GM21825 (cell line): Measurements from ENCODE around the gene NOL11.
"Not testable (repeated sequence)": the region's sequence is repeated elsewhere in the genome, so short reads cannot be mapped to it uniquely, and the experiment has no call there.

Source experiments
- ATAC-seq: cut with Tn5 transposase; IDR thresholded peaks from one replicate; pipeline ENCODE4 v1.9.1; 2021; ENCODE audit warnings: mild to moderate bottlenecking, moderate library complexity; ENCODE audit not compliant: unreplicated experiment

Gene NOL11

DNA sequence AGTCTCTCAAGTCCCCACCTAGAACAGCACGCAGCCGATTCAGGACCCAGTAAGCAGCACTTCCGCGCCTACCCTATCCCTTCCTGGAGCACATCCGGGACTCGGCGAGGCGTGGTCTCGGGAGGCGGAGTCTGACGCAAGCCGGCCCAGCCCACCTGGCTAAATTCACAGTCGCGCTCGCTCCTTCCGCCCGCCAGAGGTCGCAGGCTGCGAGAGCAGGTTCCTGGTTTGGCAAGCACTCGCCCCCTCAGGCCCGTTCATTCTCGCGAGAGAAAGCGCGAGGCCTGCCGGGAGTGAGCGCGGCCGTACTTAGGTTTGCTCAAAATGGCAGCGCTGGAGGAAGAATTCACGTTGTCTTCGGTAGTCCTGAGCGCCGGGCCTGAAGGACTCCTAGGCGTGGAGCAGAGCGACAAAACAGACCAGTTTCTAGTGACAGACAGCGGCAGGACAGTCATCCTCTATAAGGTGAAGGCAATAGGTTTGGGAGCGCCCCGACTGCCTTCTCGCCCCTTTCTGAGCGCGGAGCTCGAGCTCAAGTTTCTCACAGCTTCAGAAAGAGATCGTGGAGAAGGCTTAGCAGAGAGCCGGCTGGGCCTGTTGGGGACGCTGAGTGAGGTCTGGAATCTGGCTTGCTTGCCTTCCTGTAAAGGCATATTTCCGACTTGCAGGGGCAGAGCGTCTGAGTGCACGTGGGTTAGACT, at the start of gene NOL11:
Gene NOL11, plus strand, starts transcription at position 313 of the 701 bp plus-strand sequence. Its CDS starts 12 bp downstream, at position 325.
- ATAC-seq: peak; percentile 96

DNA sequence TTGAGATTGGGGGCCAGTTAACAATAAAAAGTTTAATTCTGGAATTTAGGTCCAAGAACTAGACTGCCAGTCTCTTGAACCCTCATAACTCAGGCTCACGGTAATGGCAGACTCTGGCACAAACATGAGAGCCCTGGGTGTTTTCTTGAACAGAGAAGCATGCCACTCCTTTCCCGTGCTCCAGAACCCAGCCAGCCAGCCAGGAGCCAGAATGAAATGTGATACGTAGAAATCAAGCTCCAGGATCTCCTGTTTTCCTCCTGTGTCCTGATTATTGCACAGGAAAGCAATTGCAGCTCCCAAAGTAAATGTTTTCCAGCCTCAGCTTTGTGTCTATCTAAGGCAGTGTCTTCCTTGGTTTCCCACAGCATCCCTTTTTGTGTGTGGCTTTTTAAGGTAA, 46.2 kb upstream of the NOL11 start:
- ATAC-seq: no peak

DNA sequence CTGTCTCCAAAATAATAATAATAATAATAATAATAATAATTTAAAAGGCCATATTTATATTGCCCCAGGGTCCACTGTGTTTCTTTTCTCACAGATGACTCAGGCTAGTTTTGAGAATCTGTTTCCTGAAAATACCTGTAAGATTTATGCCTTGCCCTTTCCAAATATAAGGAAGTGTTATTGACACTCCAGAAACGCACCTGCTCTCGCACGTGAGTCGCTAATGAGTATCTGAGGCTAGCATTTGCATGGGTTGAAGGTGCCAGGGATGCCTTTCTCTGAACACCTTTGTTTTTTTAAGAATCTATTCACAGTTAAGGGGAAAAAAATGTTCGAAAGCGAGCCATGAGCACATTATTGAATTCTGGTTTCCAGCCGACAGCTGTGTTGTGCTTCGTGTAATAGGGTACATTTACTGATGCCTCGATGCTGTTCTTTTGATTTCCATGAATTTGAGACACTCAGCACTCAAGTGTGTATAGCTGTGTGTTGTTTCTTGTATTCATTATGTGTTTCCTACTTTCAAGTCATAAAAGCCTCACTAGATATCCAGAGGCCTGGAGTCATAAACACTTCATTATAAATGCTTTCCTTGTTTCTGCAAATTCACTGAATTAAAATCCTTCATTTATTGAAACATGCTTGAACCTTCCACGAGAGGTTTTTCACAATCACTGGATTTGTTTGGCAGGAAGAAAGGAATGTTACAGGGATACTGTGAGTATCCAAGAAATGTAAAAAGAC, 45.0 kb upstream of the NOL11 start:
- no peak for ATAC-seq

DNA sequence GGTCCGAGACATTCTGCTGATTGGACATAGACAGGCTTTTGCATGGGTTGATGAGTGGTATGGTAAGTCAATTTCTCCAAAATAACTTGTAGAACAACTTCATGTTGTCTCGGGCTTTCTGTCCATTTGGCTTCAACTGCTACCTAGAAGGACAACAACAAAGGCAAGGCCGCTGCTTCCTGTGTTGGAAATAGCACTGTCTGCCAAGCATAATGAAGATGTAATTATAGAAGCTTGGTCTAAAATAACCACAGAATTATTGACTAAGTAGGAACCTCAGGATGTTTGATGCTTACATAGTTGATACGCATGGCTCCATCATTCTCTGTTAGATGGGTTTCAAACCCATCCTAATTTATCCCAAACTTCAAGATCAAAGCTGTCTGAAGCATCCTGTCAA, 42.3 kb upstream of the NOL11 start:
- ATAC-seq: no peak

GRCh38 chr17:67676305-67676704, 41.4 kb upstream of the NOL11 start:
- no peak for ATAC-seq

GRCh38 chr17:67678414-67678813, 39.3 kb upstream of the NOL11 start:
- ATAC-seq: no peak

DNA sequence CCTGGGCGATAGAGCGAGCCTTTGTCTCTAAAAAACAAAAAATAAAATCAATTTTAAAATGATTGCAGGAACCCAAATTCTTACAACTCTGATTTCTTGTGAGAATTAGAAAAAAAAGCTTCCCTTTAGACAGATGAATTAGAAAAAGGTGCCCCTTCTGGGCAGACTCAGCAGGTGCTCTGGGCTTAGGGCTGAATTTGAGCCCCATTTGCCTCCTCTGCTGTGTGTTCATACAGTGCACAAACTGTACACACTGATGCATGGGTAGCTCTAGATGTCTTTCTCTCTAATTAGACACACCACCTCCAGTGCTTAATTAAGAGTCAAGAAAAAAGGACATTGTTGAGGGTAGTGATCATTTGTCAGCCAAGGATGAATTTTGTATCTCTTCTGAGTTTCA, 38.5 kb upstream of the NOL11 start:
- ATAC-seq: no peak

- no peak for ATAC-seq
These were observed 38.0 kb upstream of the NOL11 start for GRCh38 chr17:67679721-67680120.

DNA sequence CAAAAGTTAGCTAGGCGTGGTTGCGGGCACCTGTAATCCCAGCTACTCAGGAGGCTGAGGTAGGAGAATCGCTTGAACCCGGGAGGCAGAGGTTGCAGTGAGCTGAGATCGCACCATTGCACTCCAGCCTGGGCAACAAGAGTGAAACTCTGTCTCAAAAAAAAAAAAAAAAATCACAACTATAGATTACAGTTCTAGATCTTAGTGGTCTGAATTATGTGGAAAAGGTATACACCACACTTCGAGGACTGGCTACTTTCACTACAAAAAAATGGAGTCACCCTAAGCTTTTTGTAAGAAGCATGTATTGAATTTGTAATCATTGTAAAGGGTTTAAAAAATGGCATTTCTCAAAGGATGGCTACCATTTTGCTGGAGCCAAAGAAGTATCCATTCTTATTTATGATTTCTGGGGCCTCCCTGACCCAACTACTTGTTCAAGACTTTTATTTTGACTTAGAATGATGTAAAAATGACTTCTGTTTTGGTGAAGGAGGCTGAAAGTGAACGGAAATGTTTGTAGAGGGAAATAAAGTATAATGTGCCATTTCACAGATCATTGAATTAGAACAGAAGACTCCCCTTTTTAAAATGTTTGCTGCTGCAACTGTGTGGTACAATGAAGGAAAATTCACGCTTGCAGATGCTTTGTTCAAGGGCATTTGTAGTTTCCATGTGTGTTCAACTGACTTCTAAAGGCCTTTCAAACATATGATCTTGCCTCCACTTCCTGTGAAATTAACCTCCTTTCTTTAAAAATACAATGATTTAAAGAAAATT, 37.1 kb upstream of the NOL11 start:
- ATAC-seq: no peak

GRCh38 chr17:67682196-67682595, 35.5 kb upstream of the NOL11 start:
- no peak for ATAC-seq

GRCh38 chr17:67685351-67685750, 32.4 kb upstream of the NOL11 start:
- no peak for ATAC-seq

- ATAC-seq: no peak
These were observed 31.5 kb upstream of the NOL11 start for GRCh38 chr17:67686241-67686640.

DNA sequence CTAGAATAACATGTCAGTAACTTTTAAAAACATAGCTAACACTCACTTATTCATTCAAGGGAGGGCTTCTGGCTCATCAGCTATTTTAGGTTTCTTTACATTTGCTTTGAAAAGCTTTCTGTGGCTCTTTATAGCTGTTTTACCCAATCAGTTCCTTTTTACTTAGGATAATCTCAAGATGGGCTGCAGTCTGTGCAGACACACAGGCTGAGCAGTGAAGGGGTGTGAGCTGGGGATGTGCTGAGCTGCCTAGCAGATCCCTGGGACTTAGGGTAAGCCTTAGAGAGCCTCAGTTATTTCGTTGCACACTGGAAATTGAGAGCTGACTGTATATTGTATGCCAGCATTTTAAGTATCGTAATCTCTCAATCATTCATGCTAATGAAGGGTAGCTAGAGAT, 30.2 kb upstream of the NOL11 start:
- ATAC-seq: no peak

DNA sequence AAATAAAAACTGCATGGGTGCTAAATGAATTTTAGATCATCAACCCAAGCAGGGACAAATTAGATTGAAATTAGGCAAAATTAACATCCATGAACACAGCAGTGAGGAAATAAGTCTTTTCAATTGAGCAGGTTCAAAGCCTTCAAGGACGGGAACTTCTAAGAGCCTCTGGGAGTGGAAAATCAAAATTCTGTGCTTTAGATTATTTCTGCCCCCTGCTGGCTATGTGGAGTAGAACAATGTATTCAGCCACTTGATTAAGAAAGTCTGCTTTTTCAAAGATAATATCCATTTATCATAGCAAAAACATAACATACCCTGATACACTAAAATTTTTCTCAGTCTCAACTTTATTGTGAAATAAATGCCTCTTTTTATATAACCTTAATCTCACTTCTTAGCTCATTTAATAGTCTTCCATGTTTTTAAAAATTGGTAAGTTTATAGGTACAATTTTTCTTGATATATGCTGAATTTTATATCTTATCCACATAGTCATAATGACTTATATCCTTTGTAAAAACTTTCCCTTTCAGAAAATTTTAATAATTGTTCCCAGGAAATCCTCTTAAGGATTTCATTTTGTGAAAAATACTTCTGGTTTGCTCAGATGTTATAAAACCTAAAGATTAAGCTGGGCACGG, 28.1 kb upstream of the NOL11 start:
- ATAC-seq: no peak

GRCh38 chr17:67693811-67694210, 23.9 kb upstream of the NOL11 start:
- ATAC-seq: no peak

GRCh38 chr17:67696347-67696746, 21.4 kb upstream of the NOL11 start:
- no peak for ATAC-seq

DNA sequence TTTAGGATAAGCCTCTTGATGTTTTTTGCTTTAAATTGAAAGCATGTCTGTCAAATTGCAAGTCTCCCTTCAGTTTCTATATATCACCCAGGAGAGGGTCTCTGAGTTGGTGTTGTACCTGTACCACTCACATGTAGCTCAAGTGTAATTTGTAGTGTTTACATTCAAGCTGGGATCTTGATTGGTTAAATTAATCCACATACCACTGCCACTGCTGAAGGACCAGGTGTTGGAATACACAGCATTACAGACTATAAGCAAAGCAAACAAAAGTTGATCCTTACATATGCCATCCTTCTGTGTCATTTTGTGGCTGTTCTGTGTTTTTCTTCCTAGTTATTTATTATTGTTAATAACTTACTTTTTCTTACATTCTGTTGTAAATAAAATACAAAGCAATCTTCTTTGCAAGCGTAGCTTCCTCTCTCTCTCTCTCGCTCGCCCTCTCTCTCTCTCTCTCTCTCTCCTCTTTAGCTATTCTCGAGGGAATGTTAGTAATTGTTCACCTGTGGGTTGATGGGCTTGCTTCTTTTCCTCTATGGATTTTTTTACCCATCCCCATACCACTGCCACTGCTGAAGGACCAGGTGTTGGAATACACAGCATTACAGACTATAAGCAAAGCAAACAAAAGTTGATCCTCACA, 20.8 kb upstream of the NOL11 start:
- no peak for ATAC-seq

- no peak for ATAC-seq
These were observed 17.6 kb upstream of the NOL11 start for GRCh38 chr17:67700037-67700724.

GRCh38 chr17:67700725-67701119, 17.0 kb upstream of the NOL11 start:
- no peak for ATAC-seq

GRCh38 chr17:67702861-67703260, 14.9 kb upstream of the NOL11 start:
- not testable (repeated sequence) for ATAC-seq
